Chondrocyte (in vitro differentiated cells): ENCODE data around the gene B3GAT1. TPM values are rescaled to one million over a fixed set of nuclear protein-coding genes. Genes with fewer than 3 reads are reported as not detected.
A peak's percentile ranks its signal among the peaks of the same experiment; 100 is the strongest.

Experiments
- DNase-seq: peaks from one replicate; pipeline ENCODE4 v3.0.0; 2021; ENCODE audit warnings: mixed read lengths, low spot score
- H3K27ac Mint-ChIP-seq: one replicate; pipeline ENCODE4 v1.8.0; 2021; ENCODE audit warnings: mild to moderate bottlenecking, moderate library complexity, mixed read lengths; ENCODE audit not compliant: unreplicated experiment
- H3K27me3 Mint-ChIP-seq: 2 replicates; pipeline ENCODE4 v1.8.0; 2021; ENCODE audit warnings: low read depth, mixed read lengths
- H3K36me3 Mint-ChIP-seq: 2 replicates; pipeline ENCODE4 v1.8.0; 2021; ENCODE audit warnings: low read depth, mixed read lengths
- H3K4me1 Mint-ChIP-seq: 2 replicates; pipeline ENCODE4 v1.8.0; 2021; ENCODE audit warnings: low read depth, mild to moderate bottlenecking, mixed read lengths
- H3K4me3 Mint-ChIP-seq: one replicate; pipeline ENCODE4 v1.8.0; 2021; ENCODE audit warnings: mild to moderate bottlenecking, moderate library complexity, mixed read lengths; ENCODE audit not compliant: unreplicated experiment
- H3K9me3 Mint-ChIP-seq: 2 replicates; pipeline ENCODE4 v1.8.0; 2021; ENCODE audit warnings: low read depth, mixed read lengths
- CTCF ChIP-seq: fragments of 200-600 bp; sonication (generic); IDR thresholded peaks from 2 replicates; pipeline ENCODE4 v1.5.0; 2021; ENCODE audit warnings: antibody characterized with exemption, mild to moderate bottlenecking, moderate library complexity
- total RNA-seq: library from RNA; stranded (reverse); gene quantifications from 3 replicates; pipeline ENCODE4 v1.2.1, GENCODE V29; 2021

Gene B3GAT1
- total RNA-seq, 1 donor from 2014 or later, result 0.37 TPM

- Mint-ChIP-seq H3K4me1 (no peaks in the 10 kb centered on the region), H3K4me3 (no peak overlapping the region), H3K27ac (no peak overlapping the region), H3K27me3 (peaks cover 54% of the 10 kb centered on the region), H3K36me3 (no peaks in the 10 kb centered on the region), H3K9me3 (no peaks in the 10 kb centered on the region)
- no peak for TF ChIP-seq CTCF
- no peak for DNase-seq
Measured at GRCh38 chr11:134414766-134415765, 3.0 kb upstream of the B3GAT1 start.

GRCh38 chr11:134413826-134414731 is 2.0 kb upstream of the B3GAT1 start:
- H3K36me3 Mint-ChIP-seq, result no peaks in the 10 kb centered on the region
- H3K27ac Mint-ChIP-seq, result no peak overlapping the region
- H3K4me3 Mint-ChIP-seq, result no peak overlapping the region
- no peaks in the 10 kb centered on the region for H3K9me3 Mint-ChIP-seq
- no peaks in the 10 kb centered on the region for H3K4me1 Mint-ChIP-seq
- peaks cover 61% of the 10 kb centered on the region for H3K27me3 Mint-ChIP-seq
- DNase-seq, result no peak
- TF ChIP-seq CTCF, result no peak

- peaks cover 61% of the 10 kb centered on the region for H3K27me3 Mint-ChIP-seq
- no peak for TF ChIP-seq CTCF
- no peaks in the 10 kb centered on the region for H3K36me3 Mint-ChIP-seq
- no peak overlapping the region for H3K27ac Mint-ChIP-seq
- H3K9me3 Mint-ChIP-seq, result no peaks in the 10 kb centered on the region
- peak; percentile 79 for DNase-seq
- no peaks in the 10 kb centered on the region for H3K4me1 Mint-ChIP-seq
- peak overlapping the region; percentile 29 for H3K4me3 Mint-ChIP-seq
Measured at GRCh38 chr11:134413043-134413825, 1.2 kb upstream of the B3GAT1 start.

- no peaks in the 10 kb centered on the region for H3K4me1 Mint-ChIP-seq
- no peaks in the 10 kb centered on the region for H3K9me3 Mint-ChIP-seq
- peak; percentile 46 for DNase-seq
- H3K27ac Mint-ChIP-seq, result no peak overlapping the region
- peak overlapping the region; percentile 41 for H3K4me3 Mint-ChIP-seq
- no peak for TF ChIP-seq CTCF
- peaks cover 61% of the 10 kb centered on the region for H3K27me3 Mint-ChIP-seq
- H3K36me3 Mint-ChIP-seq, result no peaks in the 10 kb centered on the region
Measured at GRCh38 chr11:134410766-134411165, 1.3 kb downstream of the B3GAT1 start.
